Measurements from ENCODE around the gene PWWP2B.

DNA sequence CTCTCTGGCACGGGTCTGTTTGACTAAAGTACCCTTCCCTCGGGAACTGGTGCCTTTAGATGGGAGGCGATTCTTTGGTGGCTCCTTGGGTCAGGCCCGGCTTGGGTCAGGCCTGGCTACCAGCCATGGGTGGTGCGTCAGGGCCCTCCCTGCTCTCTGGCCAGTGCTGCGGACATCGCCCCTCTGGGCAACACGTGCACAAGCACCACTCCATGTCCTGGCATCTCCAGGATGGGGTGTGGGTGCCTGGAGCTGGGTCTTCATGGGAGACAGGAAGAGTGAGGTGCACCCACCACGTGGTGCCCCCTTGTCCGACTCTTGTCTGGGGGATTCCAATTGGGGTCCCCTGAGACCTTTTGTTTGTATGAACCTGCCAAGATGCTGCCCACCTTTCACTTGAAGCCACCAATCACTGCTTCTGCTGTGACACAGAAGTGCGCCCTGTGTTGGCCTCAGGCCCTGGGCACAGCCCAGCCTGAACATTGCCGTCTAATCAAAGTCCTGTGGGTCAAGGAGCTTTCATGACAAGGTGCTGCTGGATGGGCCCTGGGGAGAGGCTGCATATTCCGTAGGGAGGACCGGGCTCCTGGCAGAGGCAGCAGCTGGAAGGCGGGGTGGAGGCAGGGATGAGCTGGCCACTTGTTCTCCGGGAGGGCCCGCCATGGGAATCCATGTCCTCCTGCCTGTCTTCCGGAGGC, 11.1 kb upstream of the PWWP2B start:
- TF ChIP-seq, protein P1, sequence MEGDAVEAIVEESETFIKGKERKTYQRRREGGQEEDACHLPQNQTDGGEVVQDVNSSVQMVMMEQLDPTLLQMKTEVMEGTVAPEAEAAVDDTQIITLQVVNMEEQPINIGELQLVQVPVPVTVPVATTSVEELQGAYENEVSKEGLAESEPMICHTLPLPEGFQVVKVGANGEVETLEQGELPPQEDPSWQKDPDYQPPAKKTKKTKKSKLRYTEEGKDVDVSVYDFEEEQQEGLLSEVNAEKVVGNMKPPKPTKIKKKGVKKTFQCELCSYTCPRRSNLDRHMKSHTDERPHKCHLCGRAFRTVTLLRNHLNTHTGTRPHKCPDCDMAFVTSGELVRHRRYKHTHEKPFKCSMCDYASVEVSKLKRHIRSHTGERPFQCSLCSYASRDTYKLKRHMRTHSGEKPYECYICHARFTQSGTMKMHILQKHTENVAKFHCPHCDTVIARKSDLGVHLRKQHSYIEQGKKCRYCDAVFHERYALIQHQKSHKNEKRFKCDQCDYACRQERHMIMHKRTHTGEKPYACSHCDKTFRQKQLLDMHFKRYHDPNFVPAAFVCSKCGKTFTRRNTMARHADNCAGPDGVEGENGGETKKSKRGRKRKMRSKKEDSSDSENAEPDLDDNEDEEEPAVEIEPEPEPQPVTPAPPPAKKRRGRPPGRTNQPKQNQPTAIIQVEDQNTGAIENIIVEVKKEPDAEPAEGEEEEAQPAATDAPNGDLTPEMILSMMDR (IDR thresholded peaks at IDR 0.05), result no peak
- no peak for TF ChIP-seq POLR2A (IDR thresholded peaks at IDR 0.05)
